A549 treated with AZD9567 at 1 μM for 4 hours (cell line): ENCODE measurements around the gene FHIP1A. TPM values are rescaled to one million over a fixed set of nuclear protein-coding genes. Genes with fewer than 3 reads are reported as not detected.

Experiments
- total RNA-seq: library from RNA; stranded (reverse); fragments of 200-300 nt; extraction: Qiagen RNA extraction; gene quantifications from 5 replicates; pipeline ENCODE4 v1.2.3, GENCODE V29; 2022; ENCODE audit not compliant: insufficient read depth

Gene FHIP1A
- 0.08 to 8.8 TPM (median 0.20 TPM) in 5 replicates for total RNA-seq

DNA sequence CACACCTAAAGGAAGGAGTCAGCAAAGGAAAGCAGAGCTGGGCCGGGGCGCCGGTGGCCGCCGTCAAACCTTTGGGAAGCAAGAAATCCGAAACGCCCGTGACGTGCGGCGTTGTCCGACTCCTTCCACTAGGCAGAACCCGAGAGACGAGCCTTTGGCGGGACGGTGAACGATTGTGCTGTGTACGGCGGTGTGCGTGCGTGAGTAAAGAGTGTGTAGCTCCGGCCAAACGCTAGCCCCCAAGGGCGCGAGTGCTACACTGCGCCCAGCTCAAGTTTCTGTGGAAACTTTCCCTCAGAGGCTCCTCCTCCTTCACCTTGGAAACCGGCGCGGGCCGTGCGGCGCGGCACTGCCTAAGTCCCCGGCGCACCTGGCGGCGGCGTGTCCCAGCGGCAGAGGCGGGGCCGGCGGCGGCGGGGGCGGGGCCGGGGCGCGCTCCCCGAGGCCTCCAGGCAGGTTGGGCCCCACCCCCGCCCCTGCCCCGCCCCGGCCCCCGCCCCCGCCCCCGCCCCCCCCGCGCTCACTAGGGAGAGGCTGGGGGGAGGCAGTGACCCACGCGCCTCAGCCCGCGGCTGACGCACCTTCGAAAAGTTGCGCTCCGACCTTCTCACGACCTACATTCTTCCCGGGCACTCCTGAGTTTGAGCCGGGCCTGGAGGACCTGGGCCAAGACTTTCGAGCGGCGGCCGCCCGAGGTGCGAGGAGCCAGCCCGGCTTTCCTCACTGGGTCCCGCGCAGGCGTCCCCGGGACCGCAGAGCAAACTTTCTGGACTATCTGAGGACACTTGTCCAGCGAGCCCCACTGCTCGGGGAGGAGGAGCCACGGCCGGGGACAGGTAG is at the start of gene FHIP1A:
Gene FHIP1A (plus strand): TSS at position 547 of the 840 bp plus-strand sequence. CDS start 157,084 bp downstream, outside the sequence.

Other genes starting within 250 kb of the FHIP1A start
- not detected in 5 replicates for gene PRSS48, start 132.0 kb upstream of the FHIP1A start, total RNA-seq
- gene SH3D19, start 83.6 kb upstream of the FHIP1A start, total RNA-seq, result 18.3 to 27.6 TPM (median 22.8 TPM) in 5 replicates